ENCODE results near the gene CHMP4A. TPM values are rescaled to one million over a fixed set of nuclear protein-coding genes. Genes with fewer than 3 reads are reported as not detected.
A peak's percentile ranks its signal among the peaks of the same experiment; 100 is the strongest.

CHMP4A gene
- total and polyA plus RNA-seq, 9 of the 15 experiments (the other 6 are each of a cell fraction or from before 2014, with no cell fraction given), result 28.8 to 104 (median 52.7) TPM

GRCh38 chr14:24195186-24196070, 17.9 kb downstream of the CHMP4A start, which contains the start of gene TM9SF1 (continued):
- TF ChIP-seq NCOA2 (IDR thresholded peaks at IDR 0.05; ENCODE audit: partially characterized antibody in 2 of 2) (peak in 1 of 2 experiments; percentile 97), ZNF41 (CRISPR knock-in tag; conservative IDR thresholded peaks at IDR 0.05) (no peak), FOXM1 (IDR thresholded peaks at IDR 0.05; ENCODE audit: low read depth) (no peak), FOXM1 (CRISPR knock-in tag; IDR thresholded peaks at IDR 0.05; ENCODE audit: low read depth) (no peak), CBX1 (IDR thresholded peaks at IDR 0.05; ENCODE audit: low read depth) (0 out of 2 replicates have a peak, but pooled peaks have one; percentile 10), SMAD4 (CRISPR knock-in tag; conservative IDR thresholded peaks at IDR 0.05) (peak; percentile 51), E2F4 (CRISPR knock-in tag; IDR thresholded peaks at IDR 0.05; ENCODE audit: low read depth) (peak; percentile 81), ZNF24 (IDR thresholded peaks at IDR 0.05) (no peak), ETV1 (tag; conservative IDR thresholded peaks at IDR 0.05; ENCODE audit: low read depth) (peak; percentile 65), ZFP1 (CRISPR knock-in tag; IDR thresholded peaks at IDR 0.05) (no peak), TEAD2 (tag; IDR thresholded peaks at IDR 0.05) (no peak), E4F1 (CRISPR knock-in tag; IDR thresholded peaks at IDR 0.05; ENCODE audit: borderline replicate concordance) (no peak), ZNF12 (CRISPR knock-in tag; IDR thresholded peaks at IDR 0.05) (peak; percentile 53; the same call in 1 of the 2 replicates), TFE3 (CRISPR knock-in tag; IDR thresholded peaks at IDR 0.05) (no peak), KAT7 (CRISPR knock-in tag; IDR thresholded peaks at IDR 0.05; ENCODE audit: borderline replicate concordance) (no peak), CBX2 (IDR thresholded peaks at IDR 0.05; ENCODE audit: insufficient read depth, low read length, poor library complexity, severe bottlenecking) (no peak), ZBTB7A (IDR thresholded peaks at IDR 0.05; ENCODE audit: borderline replicate concordance, control insufficient read depth, low read depth, low read length) (no peak), FOXA1 (IDR thresholded peaks at IDR 0.05; ENCODE audit: borderline replicate concordance) (no peak), YBX1 (IDR thresholded peaks at IDR 0.05) (no peak), GMEB1 (CRISPR knock-in tag; IDR thresholded peaks at IDR 0.05) (peak; percentile 69), SMAD3 (CRISPR knock-in tag; conservative IDR thresholded peaks at IDR 0.05) (no peak)

All from K562 (cell line).